BE2C (cell line): ENCODE measurements around the gene CAMTA1.

ENCODE experiments used
- DNase-seq: peaks from one replicate; pipeline ENCODE4 v3.0.0-alpha.2; 2020
- H3K27me3 ChIP-seq: fragments of 250-450 bp; sonication (Bioruptor Pico); 2 replicates; pipeline ENCODE4 v1.5.1; 2020; ENCODE audit warnings: mild to moderate bottlenecking
- H3K36me3 ChIP-seq: fragments of 250-450 bp; sonication (Bioruptor Pico); 2 replicates; pipeline ENCODE4 v1.5.1; 2020; ENCODE audit warnings: mild to moderate bottlenecking
- H3K4me1 ChIP-seq: fragments of 250-450 bp; sonication (Bioruptor Pico); 2 replicates; pipeline ENCODE4 v1.5.1; 2020
- H3K4me3 ChIP-seq: 2 replicates; pipeline ENCODE4 v1.5.1; 2011; ENCODE audit warnings: low read depth, low read length
- H3K9me3 ChIP-seq: fragments of 250-450 bp; sonication (Bioruptor Pico); 2 replicates; pipeline ENCODE4 v1.5.1; 2020
- TF ChIP-seq, protein P1 (sequence below): IDR thresholded peaks from 2 replicates; pipeline ENCODE4 v1.5.1; 2012; ENCODE audit warnings: mild to moderate bottlenecking, low read depth, low read length

Gene CAMTA1

GRCh38 chr1:6912518-6912917 lies 127.3 kb downstream of the CAMTA1 start:
- Histone ChIP-seq H3K36me3 (no peaks in the 10 kb centered on the region), H3K27me3 (no peaks in the 10 kb centered on the region), H3K4me3 (no peak overlapping the region), H3K4me1 (no peaks in the 10 kb centered on the region), H3K9me3 (no peaks in the 10 kb centered on the region)
- TF ChIP-seq, protein P1, sequence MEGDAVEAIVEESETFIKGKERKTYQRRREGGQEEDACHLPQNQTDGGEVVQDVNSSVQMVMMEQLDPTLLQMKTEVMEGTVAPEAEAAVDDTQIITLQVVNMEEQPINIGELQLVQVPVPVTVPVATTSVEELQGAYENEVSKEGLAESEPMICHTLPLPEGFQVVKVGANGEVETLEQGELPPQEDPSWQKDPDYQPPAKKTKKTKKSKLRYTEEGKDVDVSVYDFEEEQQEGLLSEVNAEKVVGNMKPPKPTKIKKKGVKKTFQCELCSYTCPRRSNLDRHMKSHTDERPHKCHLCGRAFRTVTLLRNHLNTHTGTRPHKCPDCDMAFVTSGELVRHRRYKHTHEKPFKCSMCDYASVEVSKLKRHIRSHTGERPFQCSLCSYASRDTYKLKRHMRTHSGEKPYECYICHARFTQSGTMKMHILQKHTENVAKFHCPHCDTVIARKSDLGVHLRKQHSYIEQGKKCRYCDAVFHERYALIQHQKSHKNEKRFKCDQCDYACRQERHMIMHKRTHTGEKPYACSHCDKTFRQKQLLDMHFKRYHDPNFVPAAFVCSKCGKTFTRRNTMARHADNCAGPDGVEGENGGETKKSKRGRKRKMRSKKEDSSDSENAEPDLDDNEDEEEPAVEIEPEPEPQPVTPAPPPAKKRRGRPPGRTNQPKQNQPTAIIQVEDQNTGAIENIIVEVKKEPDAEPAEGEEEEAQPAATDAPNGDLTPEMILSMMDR: no peak
- no peak for DNase-seq

GRCh38 chr1:6913086-6913485 lies 127.8 kb downstream of the CAMTA1 start:
- Histone ChIP-seq H3K4me3 (no peak overlapping the region), H3K9me3 (no peaks in the 10 kb centered on the region), H3K36me3 (no peaks in the 10 kb centered on the region), H3K4me1 (no peaks in the 10 kb centered on the region), H3K27me3 (no peaks in the 10 kb centered on the region)
- TF ChIP-seq, protein P1: no peak
- DNase-seq: no peak

- H3K9me3 ChIP-seq: no peaks in the 10 kb centered on the region
- no peaks in the 10 kb centered on the region for H3K36me3 ChIP-seq
- TF ChIP-seq, protein P1: no peak
- H3K27me3 ChIP-seq: no peaks in the 10 kb centered on the region
- no peak for DNase-seq
- H3K4me1 ChIP-seq: no peaks in the 10 kb centered on the region
- no peak overlapping the region for H3K4me3 ChIP-seq
Measured at GRCh38 chr1:6914706-6915105, 129.5 kb downstream of the CAMTA1 start.

GRCh38 chr1:6915999-6916565 lies 130.8 kb downstream of the CAMTA1 start:
- Histone ChIP-seq H3K4me3 (no peak overlapping the region), H3K36me3 (no peaks in the 10 kb centered on the region), H3K9me3 (no peaks in the 10 kb centered on the region), H3K27me3 (no peaks in the 10 kb centered on the region), H3K4me1 (no peaks in the 10 kb centered on the region)
- TF ChIP-seq, protein P1: no peak
- DNase-seq: no peak

DNA sequence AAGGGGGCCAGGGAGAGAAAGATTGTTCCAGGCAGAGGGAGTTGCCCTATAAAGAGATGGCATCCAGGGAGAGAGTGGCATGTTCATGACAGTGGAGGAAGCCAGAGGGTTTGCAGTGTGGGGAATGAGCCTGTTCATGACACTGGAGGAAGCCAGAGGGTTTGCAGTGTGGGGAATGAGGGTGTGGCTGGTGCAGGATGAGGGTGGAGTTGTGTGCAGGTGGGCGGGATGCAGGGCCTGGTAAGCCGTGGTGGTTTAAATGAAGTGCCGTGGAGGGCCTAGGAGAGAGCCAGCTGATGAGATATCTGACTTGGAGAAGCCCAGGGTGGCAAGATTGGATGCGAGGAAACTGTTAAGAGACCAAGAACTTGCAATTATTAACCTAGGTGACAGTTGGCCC lies 131.8 kb downstream of the CAMTA1 start:
- Histone ChIP-seq H3K9me3 (no peaks in the 10 kb centered on the region), H3K4me1 (no peaks in the 10 kb centered on the region), H3K27me3 (no peaks in the 10 kb centered on the region), H3K4me3 (no peak overlapping the region), H3K36me3 (no peaks in the 10 kb centered on the region)
- no peak for DNase-seq
- TF ChIP-seq, protein P1: no peak

- Histone ChIP-seq H3K27me3 (no peaks in the 10 kb centered on the region), H3K4me3 (no peak overlapping the region), H3K9me3 (no peaks in the 10 kb centered on the region), H3K36me3 (no peaks in the 10 kb centered on the region), H3K4me1 (no peaks in the 10 kb centered on the region)
- no peak for DNase-seq
- TF ChIP-seq, protein P1: no peak
Measured at GRCh38 chr1:6918186-6918924, 133.1 kb downstream of the CAMTA1 start.
